BE2C (cell line): ENCODE results near the gene BICDL2.
"Not testable (repeated sequence)": the region's sequence is repeated elsewhere in the genome, so short reads cannot be mapped to it uniquely, and the experiment has no call there.

Experiments
- DNase-seq: peaks from one replicate; pipeline ENCODE4 v3.0.0-alpha.2; 2020
- H3K27me3 ChIP-seq: fragments of 250-450 bp; sonication (Bioruptor Pico); 2 replicates; pipeline ENCODE4 v1.5.1; 2020; ENCODE audit warnings: mild to moderate bottlenecking
- H3K36me3 ChIP-seq: fragments of 250-450 bp; sonication (Bioruptor Pico); 2 replicates; pipeline ENCODE4 v1.5.1; 2020; ENCODE audit warnings: mild to moderate bottlenecking
- H3K4me1 ChIP-seq: fragments of 250-450 bp; sonication (Bioruptor Pico); 2 replicates; pipeline ENCODE4 v1.5.1; 2020
- H3K4me3 ChIP-seq: 2 replicates; pipeline ENCODE4 v1.5.1; 2011; ENCODE audit warnings: low read depth, low read length
- H3K9me3 ChIP-seq: fragments of 250-450 bp; sonication (Bioruptor Pico); 2 replicates; pipeline ENCODE4 v1.5.1; 2020
- CTCF ChIP-seq: IDR thresholded peaks from 2 replicates; pipeline ENCODE4 v1.5.1; 2012; ENCODE audit warnings: mild to moderate bottlenecking, low read depth, low read length

The BICDL2 gene

DNA sequence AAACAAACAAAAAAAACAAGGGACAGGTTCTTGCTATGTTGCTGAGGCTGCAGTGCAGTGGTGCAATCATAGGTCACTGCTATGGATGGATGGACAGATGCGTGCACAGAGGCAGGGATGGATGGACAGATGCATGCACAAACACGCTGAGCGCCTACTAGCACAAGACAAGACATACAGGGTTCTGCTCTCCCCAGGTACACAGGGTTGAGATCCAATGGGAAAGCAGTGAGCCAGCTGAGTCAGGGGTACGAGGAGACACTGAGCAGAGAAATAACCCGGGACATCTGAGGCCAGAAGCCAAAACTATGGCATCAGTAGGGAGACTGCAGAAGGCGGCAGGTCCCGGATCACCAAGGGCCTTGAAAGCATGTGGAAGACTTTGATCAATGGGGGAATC is 34.9 kb upstream of the BICDL2 start:
- H3K27me3 ChIP-seq, result peaks cover 11% of the 10 kb centered on the region
- no peak for TF ChIP-seq CTCF
- DNase-seq, result no peak
- no peak overlapping the region for H3K4me3 ChIP-seq
- H3K9me3 ChIP-seq, result no peaks in the 10 kb centered on the region; the same call in 1 of the 2 replicates
- H3K4me1 ChIP-seq, result no peaks in the 10 kb centered on the region
- no peaks in the 10 kb centered on the region for H3K36me3 ChIP-seq

DNA sequence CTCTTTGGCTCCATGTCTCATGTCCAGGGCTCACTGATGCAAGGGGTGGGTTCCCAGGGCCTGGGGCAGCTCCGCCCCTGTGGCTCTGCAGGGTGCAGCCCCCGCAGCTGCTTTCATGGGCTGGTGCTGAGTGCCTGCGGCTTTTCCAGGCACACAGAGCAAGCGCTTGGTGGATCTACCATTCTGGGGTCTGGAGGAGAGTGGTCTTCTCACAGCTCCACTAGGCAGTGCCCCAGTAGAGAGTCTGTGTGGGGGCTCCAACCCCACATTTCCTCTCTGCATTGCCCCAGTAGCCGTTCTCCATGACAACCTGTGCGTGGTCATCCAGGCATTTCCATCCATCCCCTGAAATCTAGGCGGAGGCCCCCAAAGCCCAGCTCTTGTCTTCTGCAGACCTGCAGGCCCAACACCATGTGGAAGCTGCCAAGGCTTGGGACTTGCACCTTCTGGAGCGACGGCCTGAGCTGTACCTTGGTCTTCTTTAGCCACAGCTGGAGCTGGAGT is 33.9 kb upstream of the BICDL2 start:
- TF ChIP-seq CTCF, result no peak
- no peaks in the 10 kb centered on the region; the same call in 1 of the 2 replicates for H3K9me3 ChIP-seq
- peaks cover 3% of the 10 kb centered on the region; the same call in 1 of the 2 replicates for H3K27me3 ChIP-seq
- H3K4me3 ChIP-seq, result no peak overlapping the region
- no peaks in the 10 kb centered on the region for H3K4me1 ChIP-seq
- H3K36me3 ChIP-seq, result no peaks in the 10 kb centered on the region
- DNase-seq, result no peak

DNA sequence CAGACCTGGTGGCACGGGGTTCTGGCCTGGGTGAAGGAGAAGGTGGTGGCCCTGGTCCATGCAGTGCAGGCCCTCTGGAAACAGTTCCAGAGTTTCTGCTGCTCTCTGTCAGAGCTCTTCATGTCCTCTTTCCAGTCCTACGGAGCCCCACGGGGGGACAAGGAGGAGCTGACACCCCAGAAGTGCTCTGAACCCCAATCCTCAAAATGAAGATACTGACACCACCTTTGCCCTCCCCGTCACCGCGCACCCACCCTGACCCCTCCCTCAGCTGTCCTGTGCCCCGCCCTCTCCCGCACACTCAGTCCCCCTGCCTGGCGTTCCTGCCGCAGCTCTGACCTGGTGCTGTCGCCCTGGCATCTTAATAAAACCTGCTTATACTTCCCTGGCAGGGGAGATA is 32.4 kb upstream of the BICDL2 start:
- not testable (repeated sequence) for H3K36me3 ChIP-seq, H3K27me3 ChIP-seq, DNase-seq, H3K4me3 ChIP-seq, H3K4me1 ChIP-seq, H3K9me3 ChIP-seq

DNA sequence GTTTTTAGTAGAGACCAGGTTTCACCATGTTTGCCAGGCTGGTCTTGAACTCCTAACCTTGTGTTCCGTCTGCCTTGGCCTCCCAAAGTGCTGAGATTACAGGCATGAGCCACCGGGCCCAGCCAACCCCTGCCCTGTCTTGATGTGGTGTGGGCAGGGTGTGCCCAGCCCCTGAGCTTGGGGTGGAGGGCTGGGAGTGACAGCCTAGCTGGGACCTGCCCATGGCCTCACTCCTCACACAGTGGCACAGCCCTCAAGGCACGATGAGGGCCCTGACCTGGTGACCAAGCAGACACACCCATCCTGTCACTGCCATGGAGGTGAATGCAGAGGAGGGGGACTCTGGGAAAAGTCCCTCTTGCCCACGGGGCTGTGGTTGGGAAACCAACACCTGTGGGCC is 31.7 kb upstream of the BICDL2 start:
- TF ChIP-seq CTCF, result no peak
- Histone ChIP-seq H3K4me3 (no peak overlapping the region), H3K36me3 (no peaks in the 10 kb centered on the region), H3K4me1 (no peaks in the 10 kb centered on the region), H3K27me3 (no peaks in the 10 kb centered on the region), H3K9me3 (no peaks in the 10 kb centered on the region; the same call in 1 of the 2 replicates)
- DNase-seq, result no peak

- Histone ChIP-seq H3K4me3 (no peak overlapping the region), H3K4me1 (no peaks in the 10 kb centered on the region), H3K9me3 (no peaks in the 10 kb centered on the region; the same call in 1 of the 2 replicates), H3K27me3 (no peaks in the 10 kb centered on the region), H3K36me3 (no peaks in the 10 kb centered on the region)
- DNase-seq, result no peak
- no peak for TF ChIP-seq CTCF
Observed at GRCh38 chr16:3066440-3066748, 29.6 kb upstream of the BICDL2 start.

GRCh38 chr16:3065742-3066439 is 29.1 kb upstream of the BICDL2 start:
- Histone ChIP-seq H3K4me3 (no peak overlapping the region), H3K36me3 (no peaks in the 10 kb centered on the region), H3K27me3 (no peaks in the 10 kb centered on the region), H3K4me1 (no peaks in the 10 kb centered on the region), H3K9me3 (no peaks in the 10 kb centered on the region; the same call in 1 of the 2 replicates)
- TF ChIP-seq CTCF, result no peak
- no peak for DNase-seq
